Raji (cell line): ENCODE results near the gene HASPIN.

Experiments used
- POLR2A ChIP-seq: IDR thresholded peaks from 2 replicates; pipeline ENCODE4 v1.6.1; 2011; ENCODE audit warnings: low read depth, low read length, control low read depth; ENCODE audit not compliant: insufficient read depth

HASPIN gene

DNA sequence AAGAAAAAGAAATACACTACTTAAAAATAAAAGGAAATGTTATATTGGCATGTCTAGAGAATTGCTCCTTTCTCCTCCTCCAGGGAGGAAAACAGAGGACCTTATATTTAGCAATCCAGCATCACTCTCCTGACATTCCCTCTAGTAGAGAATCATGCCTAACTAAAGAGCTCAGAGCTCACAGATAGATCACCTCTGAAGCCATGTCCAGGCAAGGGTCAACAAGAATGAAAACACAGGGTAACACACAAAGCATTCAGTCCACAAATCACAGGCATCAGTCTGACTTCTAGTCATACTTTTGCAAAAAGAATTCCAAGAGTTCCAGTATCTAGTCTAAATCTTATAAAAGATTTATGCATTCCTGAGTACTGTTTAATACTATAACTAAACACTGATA lies 4.4 kb upstream of the HASPIN start:
- TF ChIP-seq POLR2A = no peak

DNA sequence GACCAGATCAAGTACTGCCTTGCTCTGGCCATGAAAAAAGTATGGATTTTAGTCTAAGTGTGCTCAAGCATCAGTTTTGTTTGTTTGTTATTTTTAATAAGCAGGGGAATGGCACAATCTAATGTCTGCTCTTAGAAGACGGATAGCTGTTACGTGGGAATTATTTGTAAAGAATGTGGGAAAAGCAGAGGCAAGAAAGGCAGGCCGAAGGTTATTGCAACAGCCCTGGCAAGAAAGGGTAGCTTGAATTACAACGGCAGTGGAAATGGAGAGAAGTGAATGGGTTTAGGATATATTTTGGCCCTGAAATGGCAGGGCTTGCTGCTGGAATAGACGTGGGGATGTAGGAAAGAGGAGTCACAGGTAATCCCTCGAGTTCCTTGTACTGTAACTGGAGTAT lies 987 bp upstream of the HASPIN start:
- no peak for TF ChIP-seq POLR2A

DNA sequence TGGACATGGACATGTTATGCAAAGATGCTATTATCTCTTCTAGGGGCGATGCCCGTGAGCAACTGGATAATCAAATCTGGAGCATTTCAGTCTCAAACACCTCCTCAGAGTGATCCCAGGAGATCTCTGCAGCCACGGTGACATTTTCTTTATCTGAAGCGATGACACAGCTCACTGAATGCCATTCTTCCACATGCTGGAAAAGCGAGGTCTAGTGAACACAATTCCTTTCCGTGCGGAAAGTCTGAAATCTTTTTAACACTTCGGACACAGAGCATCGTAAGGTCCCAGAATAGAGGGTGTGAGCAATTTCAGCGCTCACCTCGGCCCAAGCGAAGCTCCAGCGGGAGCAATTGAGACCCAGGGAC lies 531 bp upstream of the HASPIN start:
- no peak for TF ChIP-seq POLR2A

DNA sequence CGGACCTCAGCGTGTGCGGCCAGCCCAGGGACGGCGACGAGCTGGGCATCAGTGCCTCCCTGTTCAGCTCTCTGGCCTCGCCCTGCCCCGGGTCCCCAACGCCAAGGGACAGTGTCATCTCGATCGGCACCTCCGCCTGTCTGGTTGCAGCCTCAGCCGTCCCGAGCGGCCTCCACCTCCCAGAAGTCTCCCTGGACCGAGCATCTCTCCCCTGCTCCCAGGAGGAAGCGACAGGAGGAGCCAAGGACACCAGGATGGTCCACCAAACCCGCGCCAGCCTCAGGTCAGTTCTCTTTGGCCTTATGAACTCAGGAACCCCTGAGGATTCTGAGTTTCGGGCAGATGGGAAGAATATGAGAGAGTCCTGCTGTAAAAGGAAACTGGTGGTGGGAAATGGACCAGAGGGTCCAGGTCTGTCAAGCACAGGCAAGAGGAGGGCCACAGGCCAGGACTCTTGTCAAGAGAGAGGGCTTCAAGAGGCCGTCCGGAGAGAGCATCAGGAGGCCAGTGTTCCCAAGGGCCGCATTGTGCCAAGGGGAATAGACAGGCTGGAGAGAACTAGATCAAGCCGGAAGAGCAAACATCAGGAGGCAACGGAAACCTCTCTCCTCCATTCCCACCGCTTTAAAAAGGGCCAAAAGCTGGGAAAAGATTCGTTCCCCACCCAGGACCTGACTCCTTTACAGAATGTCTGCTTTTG lies 825 bp downstream of the HASPIN start:
- no peak for TF ChIP-seq POLR2A

DNA sequence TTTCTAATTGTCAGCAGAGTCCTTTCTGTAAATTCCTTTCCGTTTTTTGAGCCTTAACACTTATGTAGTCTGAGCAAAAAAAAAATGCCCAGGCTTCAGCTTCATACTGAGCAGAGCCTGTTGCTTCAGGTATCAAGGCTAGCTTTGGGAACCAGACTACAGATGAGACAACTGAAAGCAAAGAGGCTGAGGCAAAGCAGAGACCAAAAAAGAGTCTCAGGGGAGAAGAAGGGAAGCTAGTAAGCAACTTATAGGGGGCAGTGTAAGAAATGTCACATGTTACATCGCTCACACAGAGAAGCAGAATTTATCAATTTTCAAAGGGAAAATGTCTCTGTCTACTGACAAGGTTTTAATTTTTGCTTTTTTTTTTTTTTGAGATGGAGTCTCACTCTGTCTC lies 3.3 kb downstream of the HASPIN start:
- no peak for TF ChIP-seq POLR2A

DNA sequence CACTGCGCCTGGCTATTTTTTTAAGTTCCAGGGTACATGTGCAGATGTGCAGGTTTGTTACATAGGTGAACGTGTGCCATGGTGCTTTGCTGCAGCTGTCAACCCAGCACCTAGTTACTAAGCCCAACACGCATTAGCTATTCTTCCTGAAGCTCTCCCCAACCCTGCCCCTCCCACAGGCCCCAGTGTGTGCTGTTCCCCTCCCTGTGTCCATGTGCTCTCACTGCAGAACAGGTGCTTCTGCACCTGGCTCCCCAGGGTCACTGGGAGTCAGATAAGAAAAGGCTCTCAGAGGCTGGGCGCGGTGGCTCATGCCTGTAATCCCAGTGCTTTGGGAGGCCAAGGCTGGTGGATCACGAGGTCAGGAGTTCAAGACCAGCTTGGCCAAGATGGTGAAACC lies 6.2 kb downstream of the HASPIN start:
- TF ChIP-seq POLR2A = no peak

DNA sequence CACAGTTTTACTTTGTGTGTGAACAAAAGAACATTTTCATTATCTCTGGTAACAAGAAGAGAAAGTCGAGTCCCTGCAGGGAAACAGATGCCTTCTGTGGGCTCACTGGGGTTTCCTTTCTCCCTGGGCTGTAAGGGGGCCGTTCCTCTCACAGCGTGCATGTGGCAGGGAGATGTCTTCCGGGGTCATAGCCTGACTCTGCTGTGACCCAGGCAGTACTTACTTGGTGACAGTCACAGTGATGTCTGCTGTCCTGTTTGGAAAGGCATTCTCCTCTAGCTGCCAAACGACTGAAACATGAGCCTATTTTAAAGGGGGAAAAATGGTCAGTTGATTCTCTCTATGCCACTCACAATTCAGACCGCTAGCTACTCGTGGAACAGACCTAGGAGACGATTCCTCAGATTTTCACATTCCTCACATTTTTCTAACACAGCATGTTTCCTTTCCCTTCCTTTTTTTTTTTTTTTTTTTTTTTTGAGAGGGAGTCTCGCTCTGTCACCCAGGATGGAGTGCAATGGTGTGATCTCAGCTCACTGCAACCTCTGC lies 7.3 kb downstream of the HASPIN start:
- TF ChIP-seq POLR2A = no peak

DNA sequence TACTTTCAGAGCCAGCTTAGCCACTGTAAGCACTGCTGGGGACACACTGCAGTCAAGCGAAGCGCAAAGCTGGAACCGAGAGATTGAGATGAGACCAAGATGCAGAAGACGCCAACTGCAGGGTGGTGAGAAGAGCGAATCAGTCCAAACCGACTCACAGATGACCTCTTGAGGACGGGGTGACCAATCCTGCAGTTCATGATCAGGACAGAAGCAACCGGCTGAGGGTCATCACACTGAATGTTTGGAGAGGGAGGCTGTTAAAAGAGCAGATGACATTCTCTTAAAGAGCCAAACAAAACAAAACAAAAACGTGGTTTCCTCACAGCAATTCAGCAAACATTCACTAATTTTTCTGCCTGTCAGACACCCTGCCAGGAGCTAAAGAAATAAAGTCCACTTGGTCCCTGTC lies 8.5 kb downstream of the HASPIN start:
- no peak for TF ChIP-seq POLR2A

DNA sequence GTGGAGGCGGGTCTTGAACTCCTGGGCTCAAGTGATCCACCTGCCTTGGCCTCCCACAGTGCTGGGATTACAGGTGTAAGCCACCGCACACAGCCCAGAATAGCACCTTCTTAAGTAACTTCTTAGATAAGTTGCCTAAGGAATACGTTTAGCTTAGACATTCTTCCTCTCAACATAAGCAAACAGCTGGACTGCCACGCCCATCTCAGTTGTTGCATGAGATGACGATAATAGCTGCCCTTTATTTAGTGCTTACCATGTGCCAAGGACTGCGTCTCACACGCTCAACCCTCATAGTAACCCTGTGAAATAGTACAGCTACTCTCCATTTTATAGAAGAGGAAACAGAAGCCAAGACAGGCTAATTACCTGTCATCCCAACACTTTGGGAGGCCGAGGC lies 11.8 kb downstream of the HASPIN start:
- TF ChIP-seq POLR2A = no peak

DNA sequence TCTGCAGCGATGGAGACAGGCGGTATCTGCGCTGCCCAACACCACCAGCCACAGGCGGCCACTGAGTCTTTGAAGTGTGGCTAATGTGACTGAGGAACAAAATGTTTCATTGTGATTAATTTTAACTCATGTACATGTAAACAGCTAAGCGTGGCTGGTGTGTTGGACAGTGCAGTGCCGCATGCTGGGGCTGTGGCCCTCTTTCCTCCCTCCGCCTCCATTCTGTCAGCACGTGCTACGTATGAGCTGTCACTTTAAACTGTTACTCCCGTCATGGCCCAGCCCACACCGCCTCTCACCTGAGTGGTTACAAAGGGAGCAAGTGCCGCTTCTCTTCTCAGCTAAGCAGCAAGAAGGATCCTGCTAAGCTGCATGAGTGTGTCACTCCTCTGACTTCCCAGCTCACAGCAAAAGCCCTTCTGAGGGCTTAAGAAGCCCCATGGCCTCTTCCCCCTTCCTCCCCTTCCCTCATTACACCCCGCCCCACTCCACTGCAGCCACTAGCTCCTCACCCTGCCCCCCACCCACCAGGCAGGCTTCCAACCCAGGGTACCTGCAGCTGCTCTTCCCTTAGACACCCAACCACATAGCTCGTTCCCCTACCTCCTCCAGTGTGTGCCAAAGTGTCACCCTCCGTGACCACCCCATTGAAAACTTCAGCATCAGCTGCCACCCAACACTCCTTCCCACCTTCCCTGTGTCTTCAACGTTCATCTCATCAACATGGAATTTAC lies 15.0 kb downstream of the HASPIN start:
- TF ChIP-seq POLR2A = no peak

DNA sequence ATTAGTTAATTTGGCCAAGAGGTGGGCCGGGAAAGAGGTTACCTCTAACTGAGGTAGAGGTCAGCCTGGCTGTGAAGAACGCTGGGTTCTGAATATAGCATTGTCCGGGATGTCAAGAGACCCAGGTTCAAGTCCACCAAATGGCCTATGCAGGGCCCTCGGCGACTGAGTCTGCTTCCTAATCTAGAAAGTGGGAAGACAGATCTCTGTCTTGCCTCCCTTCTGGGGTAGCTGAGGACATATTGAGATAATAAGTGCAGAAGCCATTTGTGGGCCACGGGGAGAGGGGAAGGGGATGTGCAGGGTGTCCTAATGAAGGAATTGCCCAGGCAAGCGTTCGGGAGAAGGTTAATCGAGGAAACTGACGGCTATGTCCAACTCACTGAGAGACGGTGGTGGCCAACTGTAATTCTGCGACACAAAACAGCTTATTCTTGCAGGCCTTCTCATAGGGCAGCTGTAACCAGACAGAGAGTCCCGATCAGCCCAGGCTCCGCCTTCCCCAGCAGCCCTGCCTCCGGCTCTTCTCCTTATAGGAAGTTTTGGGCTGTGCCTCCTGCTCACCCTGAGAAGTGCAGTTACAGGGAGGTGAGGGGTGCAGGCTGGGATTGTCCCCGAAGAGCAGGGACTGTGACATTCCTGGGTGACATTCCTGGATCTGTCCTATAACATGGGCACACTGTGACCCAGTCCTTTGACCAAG lies 15.9 kb downstream of the HASPIN start:
- TF ChIP-seq POLR2A = no peak

DNA sequence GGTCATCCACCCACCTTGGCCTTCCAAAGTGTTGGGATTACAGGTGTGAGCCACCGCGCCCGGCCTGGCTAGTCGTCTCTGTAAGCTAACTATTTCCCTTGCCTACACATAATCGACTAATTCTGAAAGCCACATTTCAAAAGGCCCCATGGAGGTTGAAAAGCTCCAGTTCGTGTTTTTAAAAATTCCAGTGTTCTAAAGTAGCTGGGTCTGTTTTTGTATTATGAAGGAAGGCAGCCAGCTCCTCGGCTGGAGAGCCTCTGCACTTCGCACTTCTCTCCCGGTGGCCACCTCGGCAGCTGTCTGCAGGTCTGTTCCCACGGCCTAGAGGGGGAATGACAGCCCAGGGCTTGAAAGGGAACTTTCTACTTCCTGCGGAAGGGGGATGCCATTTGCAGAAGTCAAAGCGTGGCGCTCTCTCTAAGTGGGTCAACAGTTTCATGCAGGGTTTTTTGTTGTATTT lies 16.9 kb downstream of the HASPIN start:
- TF ChIP-seq POLR2A = no peak

DNA sequence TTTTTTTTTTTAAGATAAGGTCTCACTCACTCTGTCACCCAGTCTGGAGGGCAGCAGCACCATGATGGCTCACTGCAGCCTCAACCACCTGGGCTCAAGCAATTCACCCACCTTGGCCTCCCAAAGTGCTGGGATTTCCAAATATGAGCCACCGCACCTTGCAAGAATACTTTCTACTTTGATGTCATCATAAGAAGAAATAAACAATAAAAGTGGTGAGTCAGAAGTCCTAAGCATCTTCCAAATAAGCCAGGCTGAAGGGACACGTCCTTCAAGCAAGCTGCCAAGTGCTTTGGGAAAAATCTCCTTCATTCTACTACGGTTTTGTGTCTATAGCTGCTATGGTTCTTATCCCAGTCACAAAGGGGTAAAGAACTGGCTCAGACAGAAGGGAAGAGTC lies 20.3 kb downstream of the HASPIN start:
- no peak for TF ChIP-seq POLR2A

DNA sequence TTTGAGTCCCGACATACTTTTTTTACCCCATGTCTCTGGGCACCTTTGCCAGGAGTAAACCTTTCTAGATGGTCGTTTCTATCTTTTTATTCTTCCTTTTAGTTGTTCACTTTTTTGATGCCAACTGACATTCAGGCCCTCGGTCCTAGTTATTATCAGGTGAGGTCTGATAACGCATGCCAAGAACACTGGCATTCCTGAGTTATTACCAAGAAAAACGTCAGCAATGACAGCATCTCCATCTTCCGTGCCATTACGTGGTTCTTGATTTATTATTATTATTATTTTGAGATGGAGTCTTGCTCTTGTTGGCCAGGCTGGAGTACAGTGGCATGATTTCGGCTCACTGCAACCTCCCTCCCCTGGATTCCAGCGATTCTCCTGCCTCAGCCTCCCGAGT lies 21.4 kb downstream of the HASPIN start:
- no peak for TF ChIP-seq POLR2A

DNA sequence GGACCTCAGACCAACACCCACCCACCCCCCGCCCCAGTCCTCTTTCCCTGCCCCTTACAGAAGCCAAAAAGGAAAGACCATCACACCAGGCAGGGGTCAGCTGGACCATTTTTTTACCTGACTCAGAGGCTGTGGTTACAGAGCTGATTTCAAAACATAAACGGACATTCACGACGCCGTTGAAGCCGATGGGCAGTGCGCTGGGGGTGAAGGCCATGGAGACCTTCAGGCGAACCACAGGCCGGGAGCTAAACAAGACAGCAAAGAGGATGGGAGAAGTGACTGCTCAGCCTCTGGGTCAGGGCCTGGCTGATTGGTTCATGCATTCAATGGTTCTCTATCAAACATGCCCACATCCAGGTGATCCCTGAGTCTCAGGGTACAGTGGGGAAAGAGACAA lies 24.1 kb downstream of the HASPIN start:
- no peak for TF ChIP-seq POLR2A

DNA sequence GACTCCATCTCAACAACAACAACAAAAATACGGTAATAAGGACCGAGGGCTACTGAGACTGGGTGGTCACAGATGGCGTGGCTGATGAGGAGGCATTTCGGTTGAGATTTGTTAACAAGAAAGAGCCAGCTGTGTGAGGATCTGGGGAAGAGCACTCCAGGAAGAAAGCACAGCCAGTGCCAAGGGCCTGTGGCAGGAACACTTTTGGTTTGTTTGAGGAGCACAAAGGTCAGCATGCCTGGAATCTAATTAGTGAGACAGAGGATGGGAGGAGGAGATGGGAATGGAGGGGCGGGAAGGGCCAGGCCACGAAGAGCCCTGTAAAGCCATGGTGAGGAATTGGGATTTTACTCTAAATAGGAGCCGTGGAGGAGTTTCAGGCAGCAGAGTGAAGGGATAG lies 24.9 kb downstream of the HASPIN start:
- TF ChIP-seq POLR2A = no peak
